K562 (cell line): ENCODE results near the gene HAUS7. TPM values are rescaled to one million over a fixed set of nuclear protein-coding genes. Genes with fewer than 3 reads are reported as not detected.

Experiments
- CBFB ChIP-seq: sonication (generic); formaldehyde crosslinking; IDR thresholded peaks from 2 replicates; pipeline ENCODE4 v1.4.0; 2020; ENCODE audit warnings: mild to moderate bottlenecking, missing genetic modification reagents
- MIER1 ChIP-seq: fragments of 450-650 bp; IDR thresholded peaks from 2 replicates; pipeline ENCODE4 v1.6.1; 2016; ENCODE audit warnings: antibody characterized with exemption, mild to moderate bottlenecking, low read depth
- NFIC ChIP-seq: fragments of 450-650 bp; IDR thresholded peaks from 2 replicates; pipeline ENCODE4 v1.6.1; 2017; ENCODE audit warnings: mild to moderate bottlenecking, inconsistent platforms
- PRMT5 ChIP-seq: sonication (generic); formaldehyde crosslinking; IDR thresholded peaks from 2 replicates; pipeline ENCODE4 v1.5.0; 2020; ENCODE audit warnings: missing genetic modification reagents
- SAP30 ChIP-seq: fragments of 200-600 bp; sonication (generic); IDR thresholded peaks from 2 replicates; pipeline ENCODE4 v1.6.1; 2012; ENCODE audit warnings: borderline replicate concordance, low read depth, mild to moderate bottlenecking, moderate library complexity, low read length, control low read depth, inconsistent platforms; ENCODE audit not compliant: insufficient read depth, poor library complexity, severe bottlenecking
- polyA plus RNA-seq, 8 experiments: library from polyadenylated mRNA; depleted of rRNA in 4 of 8; stranded (reverse) in 5 of 8; unstranded in 3 of 8; fragments of >200 nt; fragmentation: Nextera tagmentation in 2 of 8; fragmentation: Illumina TruSeq in 1 of 8; extraction: Ambion mirVana in 2 of 8; extraction: Trizol in 1 of 8; gene quantifications; 2 replicates each; pipeline versions ENCODE4 v1.2.1 to v1.2.3, GENCODE V29; 2011 to 2014; ENCODE audit warnings: inconsistent platforms in 1 of 8, missing spikeins in 1 of 8
- total RNA-seq, 7 experiments: library from RNA; depleted of rRNA in 6 of 7; stranded (reverse); fragments of >200 nt in 6 of 7; fragmentation: Illumina TruSeq in 2 of 7; extraction: Trizol in 2 of 7; gene quantifications; 2 replicates each; pipeline versions ENCODE4 v1.2.1 to v1.2.3, GENCODE V29; 2011 to 2021; ENCODE audit warnings: low replicate concordance in 1 of 7
- TF ChIP-seq, protein P1 (sequence below): fragments of 450-650 bp; IDR thresholded peaks from 2 replicates; pipeline ENCODE4 v1.6.1; 2014; ENCODE audit warnings: low read depth, mild to moderate bottlenecking, moderate library complexity, borderline replicate concordance
- TF ChIP-seq, protein P2 (sequence below), 2 experiments: fragments of 450-650 bp; conservative IDR thresholded peaks; 2 replicates each; pipeline ENCODE4 v1.6.1; 2017; ENCODE audit warnings: mild to moderate bottlenecking in 2 of 2, moderate library complexity in 2 of 2
- TF ChIP-seq, protein P3 (sequence below): sonication (generic); formaldehyde crosslinking; IDR thresholded peaks from 2 replicates; pipeline ENCODE4 v1.9.0; 2022; ENCODE audit warnings: mild to moderate bottlenecking, missing genetic modification reagents
- TF ChIP-seq, protein P4 (sequence below): fragments of 450-650 bp; IDR thresholded peaks from 2 replicates; pipeline ENCODE4 v1.6.1; 2016; ENCODE audit warnings: mild to moderate bottlenecking, moderate library complexity
- TF ChIP-seq, protein P5 (sequence below): conservative IDR thresholded peaks from 2 replicates; pipeline ENCODE4 v1.6.1; 2011; ENCODE audit warnings: low read depth, mild to moderate bottlenecking, low read length; ENCODE audit not compliant: control insufficient read depth

HAUS7 gene
- total and polyA plus RNA-seq, 9 of the 15 experiments (the other 6 are each of a cell fraction or from before 2014, with no cell fraction given), result 10.0 to 94.9 (median 48.8) TPM

DNA sequence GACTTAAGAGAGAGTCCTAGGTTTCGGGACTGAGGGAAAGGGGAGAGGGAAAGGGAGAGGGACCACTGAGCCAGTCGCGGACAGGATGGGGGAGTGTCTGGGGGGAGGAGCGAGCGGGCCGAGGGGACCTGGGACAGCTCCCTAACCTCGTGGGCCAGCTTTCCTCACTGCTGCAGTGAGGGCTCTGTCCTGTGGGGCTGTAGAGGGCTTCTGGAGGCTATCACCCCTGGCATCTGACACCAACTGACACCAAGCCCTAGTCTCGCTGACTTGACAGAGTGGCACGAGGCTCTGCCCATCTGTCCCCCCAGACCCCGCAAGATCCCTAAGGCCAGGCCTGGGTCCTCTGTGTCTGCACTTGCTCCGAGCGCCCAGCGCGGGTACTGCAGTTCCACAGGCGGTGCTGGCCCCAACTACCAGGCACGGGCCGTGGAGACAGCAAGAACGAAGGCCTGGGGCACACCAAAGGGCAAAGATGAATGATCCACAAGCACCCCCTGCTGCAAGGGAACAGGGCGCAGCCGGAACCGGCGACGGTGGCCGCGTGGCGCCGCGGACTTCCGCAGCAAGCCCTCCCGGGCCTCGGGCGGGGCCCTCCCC, 465 bp downstream of the HAUS7 start (continued):
- TF ChIP-seq, protein P1, sequence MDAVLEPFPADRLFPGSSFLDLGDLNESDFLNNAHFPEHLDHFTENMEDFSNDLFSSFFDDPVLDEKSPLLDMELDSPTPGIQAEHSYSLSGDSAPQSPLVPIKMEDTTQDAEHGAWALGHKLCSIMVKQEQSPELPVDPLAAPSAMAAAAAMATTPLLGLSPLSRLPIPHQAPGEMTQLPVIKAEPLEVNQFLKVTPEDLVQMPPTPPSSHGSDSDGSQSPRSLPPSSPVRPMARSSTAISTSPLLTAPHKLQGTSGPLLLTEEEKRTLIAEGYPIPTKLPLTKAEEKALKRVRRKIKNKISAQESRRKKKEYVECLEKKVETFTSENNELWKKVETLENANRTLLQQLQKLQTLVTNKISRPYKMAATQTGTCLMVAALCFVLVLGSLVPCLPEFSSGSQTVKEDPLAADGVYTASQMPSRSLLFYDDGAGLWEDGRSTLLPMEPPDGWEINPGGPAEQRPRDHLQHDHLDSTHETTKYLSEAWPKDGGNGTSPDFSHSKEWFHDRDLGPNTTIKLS, result peak; percentile 61; the same call in 1 of the 2 replicates
- TF ChIP-seq, protein P2, sequence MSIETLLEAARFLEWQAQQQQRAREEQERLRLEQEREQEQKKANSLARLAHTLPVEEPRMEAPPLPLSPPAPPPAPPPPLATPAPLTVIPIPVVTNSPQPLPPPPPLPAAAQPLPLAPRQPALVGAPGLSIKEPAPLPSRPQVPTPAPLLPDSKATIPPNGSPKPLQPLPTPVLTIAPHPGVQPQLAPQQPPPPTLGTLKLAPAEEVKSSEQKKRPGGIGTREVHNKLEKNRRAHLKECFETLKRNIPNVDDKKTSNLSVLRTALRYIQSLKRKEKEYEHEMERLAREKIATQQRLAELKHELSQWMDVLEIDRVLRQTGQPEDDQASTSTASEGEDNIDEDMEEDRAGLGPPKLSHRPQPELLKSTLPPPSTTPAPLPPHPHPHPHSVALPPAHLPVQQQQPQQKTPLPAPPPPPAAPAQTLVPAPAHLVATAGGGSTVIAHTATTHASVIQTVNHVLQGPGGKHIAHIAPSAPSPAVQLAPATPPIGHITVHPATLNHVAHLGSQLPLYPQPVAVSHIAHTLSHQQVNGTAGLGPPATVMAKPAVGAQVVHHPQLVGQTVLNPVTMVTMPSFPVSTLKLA (conservative IDR thresholded peaks at IDR 0.05), result peak; percentile 94 to 98
- TF ChIP-seq SAP30 (peak; percentile 97), CBFB (CRISPR knock-in tag) (0 out of 2 replicates have a peak, but pooled peaks have one; percentile 22), MIER1 (peak; percentile 80; the same call in 1 of the 2 replicates), NFIC (no peak), PRMT5 (CRISPR knock-in tag) (peak; percentile 23; the same call in 1 of the 2 replicates)
- TF ChIP-seq, protein P3, sequence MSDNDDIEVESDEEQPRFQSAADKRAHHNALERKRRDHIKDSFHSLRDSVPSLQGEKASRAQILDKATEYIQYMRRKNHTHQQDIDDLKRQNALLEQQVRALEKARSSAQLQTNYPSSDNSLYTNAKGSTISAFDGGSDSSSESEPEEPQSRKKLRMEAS, result peak; percentile 78
- TF ChIP-seq, protein P4, sequence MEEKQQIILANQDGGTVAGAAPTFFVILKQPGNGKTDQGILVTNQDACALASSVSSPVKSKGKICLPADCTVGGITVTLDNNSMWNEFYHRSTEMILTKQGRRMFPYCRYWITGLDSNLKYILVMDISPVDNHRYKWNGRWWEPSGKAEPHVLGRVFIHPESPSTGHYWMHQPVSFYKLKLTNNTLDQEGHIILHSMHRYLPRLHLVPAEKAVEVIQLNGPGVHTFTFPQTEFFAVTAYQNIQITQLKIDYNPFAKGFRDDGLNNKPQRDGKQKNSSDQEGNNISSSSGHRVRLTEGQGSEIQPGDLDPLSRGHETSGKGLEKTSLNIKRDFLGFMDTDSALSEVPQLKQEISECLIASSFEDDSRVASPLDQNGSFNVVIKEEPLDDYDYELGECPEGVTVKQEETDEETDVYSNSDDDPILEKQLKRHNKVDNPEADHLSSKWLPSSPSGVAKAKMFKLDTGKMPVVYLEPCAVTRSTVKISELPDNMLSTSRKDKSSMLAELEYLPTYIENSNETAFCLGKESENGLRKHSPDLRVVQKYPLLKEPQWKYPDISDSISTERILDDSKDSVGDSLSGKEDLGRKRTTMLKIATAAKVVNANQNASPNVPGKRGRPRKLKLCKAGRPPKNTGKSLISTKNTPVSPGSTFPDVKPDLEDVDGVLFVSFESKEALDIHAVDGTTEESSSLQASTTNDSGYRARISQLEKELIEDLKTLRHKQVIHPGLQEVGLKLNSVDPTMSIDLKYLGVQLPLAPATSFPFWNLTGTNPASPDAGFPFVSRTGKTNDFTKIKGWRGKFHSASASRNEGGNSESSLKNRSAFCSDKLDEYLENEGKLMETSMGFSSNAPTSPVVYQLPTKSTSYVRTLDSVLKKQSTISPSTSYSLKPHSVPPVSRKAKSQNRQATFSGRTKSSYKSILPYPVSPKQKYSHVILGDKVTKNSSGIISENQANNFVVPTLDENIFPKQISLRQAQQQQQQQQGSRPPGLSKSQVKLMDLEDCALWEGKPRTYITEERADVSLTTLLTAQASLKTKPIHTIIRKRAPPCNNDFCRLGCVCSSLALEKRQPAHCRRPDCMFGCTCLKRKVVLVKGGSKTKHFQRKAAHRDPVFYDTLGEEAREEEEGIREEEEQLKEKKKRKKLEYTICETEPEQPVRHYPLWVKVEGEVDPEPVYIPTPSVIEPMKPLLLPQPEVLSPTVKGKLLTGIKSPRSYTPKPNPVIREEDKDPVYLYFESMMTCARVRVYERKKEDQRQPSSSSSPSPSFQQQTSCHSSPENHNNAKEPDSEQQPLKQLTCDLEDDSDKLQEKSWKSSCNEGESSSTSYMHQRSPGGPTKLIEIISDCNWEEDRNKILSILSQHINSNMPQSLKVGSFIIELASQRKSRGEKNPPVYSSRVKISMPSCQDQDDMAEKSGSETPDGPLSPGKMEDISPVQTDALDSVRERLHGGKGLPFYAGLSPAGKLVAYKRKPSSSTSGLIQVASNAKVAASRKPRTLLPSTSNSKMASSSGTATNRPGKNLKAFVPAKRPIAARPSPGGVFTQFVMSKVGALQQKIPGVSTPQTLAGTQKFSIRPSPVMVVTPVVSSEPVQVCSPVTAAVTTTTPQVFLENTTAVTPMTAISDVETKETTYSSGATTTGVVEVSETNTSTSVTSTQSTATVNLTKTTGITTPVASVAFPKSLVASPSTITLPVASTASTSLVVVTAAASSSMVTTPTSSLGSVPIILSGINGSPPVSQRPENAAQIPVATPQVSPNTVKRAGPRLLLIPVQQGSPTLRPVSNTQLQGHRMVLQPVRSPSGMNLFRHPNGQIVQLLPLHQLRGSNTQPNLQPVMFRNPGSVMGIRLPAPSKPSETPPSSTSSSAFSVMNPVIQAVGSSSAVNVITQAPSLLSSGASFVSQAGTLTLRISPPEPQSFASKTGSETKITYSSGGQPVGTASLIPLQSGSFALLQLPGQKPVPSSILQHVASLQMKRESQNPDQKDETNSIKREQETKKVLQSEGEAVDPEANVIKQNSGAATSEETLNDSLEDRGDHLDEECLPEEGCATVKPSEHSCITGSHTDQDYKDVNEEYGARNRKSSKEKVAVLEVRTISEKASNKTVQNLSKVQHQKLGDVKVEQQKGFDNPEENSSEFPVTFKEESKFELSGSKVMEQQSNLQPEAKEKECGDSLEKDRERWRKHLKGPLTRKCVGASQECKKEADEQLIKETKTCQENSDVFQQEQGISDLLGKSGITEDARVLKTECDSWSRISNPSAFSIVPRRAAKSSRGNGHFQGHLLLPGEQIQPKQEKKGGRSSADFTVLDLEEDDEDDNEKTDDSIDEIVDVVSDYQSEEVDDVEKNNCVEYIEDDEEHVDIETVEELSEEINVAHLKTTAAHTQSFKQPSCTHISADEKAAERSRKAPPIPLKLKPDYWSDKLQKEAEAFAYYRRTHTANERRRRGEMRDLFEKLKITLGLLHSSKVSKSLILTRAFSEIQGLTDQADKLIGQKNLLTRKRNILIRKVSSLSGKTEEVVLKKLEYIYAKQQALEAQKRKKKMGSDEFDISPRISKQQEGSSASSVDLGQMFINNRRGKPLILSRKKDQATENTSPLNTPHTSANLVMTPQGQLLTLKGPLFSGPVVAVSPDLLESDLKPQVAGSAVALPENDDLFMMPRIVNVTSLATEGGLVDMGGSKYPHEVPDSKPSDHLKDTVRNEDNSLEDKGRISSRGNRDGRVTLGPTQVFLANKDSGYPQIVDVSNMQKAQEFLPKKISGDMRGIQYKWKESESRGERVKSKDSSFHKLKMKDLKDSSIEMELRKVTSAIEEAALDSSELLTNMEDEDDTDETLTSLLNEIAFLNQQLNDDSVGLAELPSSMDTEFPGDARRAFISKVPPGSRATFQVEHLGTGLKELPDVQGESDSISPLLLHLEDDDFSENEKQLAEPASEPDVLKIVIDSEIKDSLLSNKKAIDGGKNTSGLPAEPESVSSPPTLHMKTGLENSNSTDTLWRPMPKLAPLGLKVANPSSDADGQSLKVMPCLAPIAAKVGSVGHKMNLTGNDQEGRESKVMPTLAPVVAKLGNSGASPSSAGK, result no peak; the same call in 1 of the 2 replicates
- TF ChIP-seq, protein P5, sequence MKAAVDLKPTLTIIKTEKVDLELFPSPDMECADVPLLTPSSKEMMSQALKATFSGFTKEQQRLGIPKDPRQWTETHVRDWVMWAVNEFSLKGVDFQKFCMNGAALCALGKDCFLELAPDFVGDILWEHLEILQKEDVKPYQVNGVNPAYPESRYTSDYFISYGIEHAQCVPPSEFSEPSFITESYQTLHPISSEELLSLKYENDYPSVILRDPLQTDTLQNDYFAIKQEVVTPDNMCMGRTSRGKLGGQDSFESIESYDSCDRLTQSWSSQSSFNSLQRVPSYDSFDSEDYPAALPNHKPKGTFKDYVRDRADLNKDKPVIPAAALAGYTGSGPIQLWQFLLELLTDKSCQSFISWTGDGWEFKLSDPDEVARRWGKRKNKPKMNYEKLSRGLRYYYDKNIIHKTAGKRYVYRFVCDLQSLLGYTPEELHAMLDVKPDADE, result peak; percentile 71
